Liver (tissue), 9 donors: Measurements from ENCODE around the gene DDX39A. TPM values are rescaled to one million over a fixed set of nuclear protein-coding genes. Genes with fewer than 3 reads are reported as not detected.
"Not testable (repeated sequence)": the region's sequence is repeated elsewhere in the genome, so short reads cannot be mapped to it uniquely, and the experiment has no call there.

ENCODE experiments used
- DNase-seq: peaks from one replicate; pipeline ENCODE4 v3.0.0-alpha.2; 2017; ENCODE audit warnings: low spot score
- H3K27ac ChIP-seq, 2 donors: one replicate each; pipeline ENCODE4 v1.7.0; 2013; ENCODE audit warnings: inconsistent platforms in 2 of 2, low read length in 2 of 2, control low read depth in 1 of 2, low read depth in 1 of 2, mild to moderate bottlenecking in 1 of 2
- H3K27me3 ChIP-seq, 4 donors: one replicate each; pipeline versions ENCODE4 v1.6.1 to v1.7.0; 2013; ENCODE audit warnings: low read length in 3 of 4, inconsistent platforms in 1 of 4, mild to moderate bottlenecking in 1 of 4, moderate library complexity in 1 of 4; ENCODE audit not compliant: control insufficient read depth in 4 of 4, insufficient read depth in 4 of 4
- H3K36me3 ChIP-seq, 4 donors: one replicate each; pipeline versions ENCODE4 v1.6.1 to v1.7.0; 2013; ENCODE audit warnings: low read length in 3 of 4, mild to moderate bottlenecking in 3 of 4, low read depth in 1 of 4, moderate library complexity in 1 of 4; ENCODE audit not compliant: control insufficient read depth in 4 of 4, insufficient read depth in 3 of 4
- H3K4me1 ChIP-seq, 4 donors: one replicate each; pipeline versions ENCODE4 v1.6.1 to v1.7.0; 2013; ENCODE audit warnings: low read length in 3 of 4, mild to moderate bottlenecking in 3 of 4, moderate library complexity in 1 of 4; ENCODE audit not compliant: control insufficient read depth in 4 of 4, insufficient read depth in 4 of 4
- H3K4me3 ChIP-seq, 3 donors: one replicate each; pipeline versions ENCODE4 v1.6.1 to v1.7.0; 2013; ENCODE audit warnings: low read length in 3 of 3, control low read depth in 1 of 3, low read depth in 1 of 3, mild to moderate bottlenecking in 1 of 3
- H3K9ac ChIP-seq, 2 donors: one replicate each; pipeline ENCODE4 v1.7.0; 2013; ENCODE audit warnings: low read length in 2 of 2, mild to moderate bottlenecking in 2 of 2, moderate library complexity in 2 of 2, control low read depth in 1 of 2, low read depth in 1 of 2
- H3K9me3 ChIP-seq, 4 donors: one replicate each; pipeline versions ENCODE4 v1.6.1 to v1.7.0; 2013; ENCODE audit warnings: low read length in 3 of 4; ENCODE audit not compliant: control insufficient read depth in 4 of 4
- EGR1 ChIP-seq, 2 donors: IDR thresholded peaks; 2 replicates each; pipeline ENCODE4 v1.6.1; 2016 to 2018; ENCODE audit warnings: antibody characterized with exemption in 2 of 2, low read depth in 2 of 2
- FOXA1 ChIP-seq: IDR thresholded peaks from 2 replicates; pipeline ENCODE4 v1.6.1; 2016; ENCODE audit warnings: antibody characterized with exemption
- GABPA ChIP-seq, 2 donors: IDR thresholded peaks in 1 of 2; conservative IDR thresholded peaks in 1 of 2; 2 replicates each; pipeline ENCODE4 v1.6.1; 2016; ENCODE audit warnings: antibody characterized with exemption in 2 of 2, mild to moderate bottlenecking in 1 of 2, moderate library complexity in 1 of 2
- HNF4A ChIP-seq, 2 donors: conservative IDR thresholded peaks; 2 replicates each; pipeline ENCODE4 v1.6.1; 2016; ENCODE audit warnings: antibody characterized with exemption in 2 of 2, mild to moderate bottlenecking in 2 of 2
- MAX ChIP-seq: IDR thresholded peaks from 2 replicates; pipeline ENCODE4 v1.6.1; 2016; ENCODE audit warnings: antibody characterized with exemption
- NR2F2 ChIP-seq: IDR thresholded peaks from 2 replicates; pipeline ENCODE4 v1.6.1; 2016; ENCODE audit warnings: antibody characterized with exemption
- RXRA ChIP-seq, 2 donors: IDR thresholded peaks; 2 replicates each; pipeline ENCODE4 v1.6.1; 2017 to 2018; ENCODE audit warnings: antibody characterized with exemption in 2 of 2, mild to moderate bottlenecking in 1 of 2
- SP1 ChIP-seq: IDR thresholded peaks from 2 replicates; pipeline ENCODE4 v1.6.1; 2018; ENCODE audit warnings: antibody characterized with exemption, mild to moderate bottlenecking
- TAF1 ChIP-seq: conservative IDR thresholded peaks from 2 replicates; pipeline ENCODE4 v1.6.1; 2016; ENCODE audit warnings: antibody characterized with exemption, mild to moderate bottlenecking
- WGBS: extraction: QIAGEN DNeasy Blood & Tissue Kit; methylation state at CpG from one replicate; pipeline ENCODE4 v1.1.7; 2013; 5-methylcytosine and 5-hydroxymethylcytosine counted together
- polyA plus RNA-seq, 2 donors: library from polyadenylated mRNA; stranded (reverse) in 1 of 2; unstranded in 1 of 2; fragments of 200-250 nt in 1 of 2; fragments of >200 nt in 1 of 2; fragmentation: Nextera tagmentation in 1 of 2; extraction: Ambion mirVana in 1 of 2; gene quantifications; one replicate each; pipeline versions ENCODE4 v1.2.1 to v1.2.3, GENCODE V29; 2013 to 2015
- total RNA-seq, 2 donors: library from RNA; depleted of rRNA; stranded (reverse); fragments of >200 nt; gene quantifications; one replicate each; pipeline ENCODE4 v1.2.3, GENCODE V29; 2014
- TF ChIP-seq, protein P1 (sequence below): IDR thresholded peaks from 2 replicates; pipeline ENCODE4 v1.6.1; 2016; ENCODE audit warnings: antibody characterized with exemption
- TF ChIP-seq, protein P2 (sequence below): fragments of 150-350 bp; IDR thresholded peaks from 2 replicates; pipeline ENCODE4 v1.5.1; 2017; ENCODE audit warnings: improper control_type of control experiment, low read depth, low read length; ENCODE audit not compliant: missing input control
- donor health status: healthy.
- donor health status: healthy.
- donor health status: healthy.
- donor health status: healthy.
- donor health status: healthy.

Gene DDX39A
- total and polyA plus RNA-seq, 4 donors: 24.9 to 54.7 (median 35.4) TPM

- no peak overlapping the region for H3K9ac ChIP-seq
- peaks cover 0 to 2% (median 0%) of the 10 kb centered on the region in 4 donors for H3K4me1 ChIP-seq
- no peaks in the 10 kb centered on the region for H3K36me3 ChIP-seq
- WGBS: 64% methylated on average over 13 of the region's 13 CpGs
- no peaks in the 10 kb centered on the region for H3K9me3 ChIP-seq
- H3K4me3 ChIP-seq: no peak overlapping the region
- H3K27me3 ChIP-seq: peaks cover 0 to 3% (median 0%) of the 10 kb centered on the region in 4 donors
- TF ChIP-seq MAX: no peak
- no peak for TF ChIP-seq EGR1 (IDR thresholded peaks at IDR 0.05; ENCODE audit: low read depth in 2 of 2)
- no peak for TF ChIP-seq NR2F2
- TF ChIP-seq FOXA1: no peak
- TF ChIP-seq, protein P1, sequence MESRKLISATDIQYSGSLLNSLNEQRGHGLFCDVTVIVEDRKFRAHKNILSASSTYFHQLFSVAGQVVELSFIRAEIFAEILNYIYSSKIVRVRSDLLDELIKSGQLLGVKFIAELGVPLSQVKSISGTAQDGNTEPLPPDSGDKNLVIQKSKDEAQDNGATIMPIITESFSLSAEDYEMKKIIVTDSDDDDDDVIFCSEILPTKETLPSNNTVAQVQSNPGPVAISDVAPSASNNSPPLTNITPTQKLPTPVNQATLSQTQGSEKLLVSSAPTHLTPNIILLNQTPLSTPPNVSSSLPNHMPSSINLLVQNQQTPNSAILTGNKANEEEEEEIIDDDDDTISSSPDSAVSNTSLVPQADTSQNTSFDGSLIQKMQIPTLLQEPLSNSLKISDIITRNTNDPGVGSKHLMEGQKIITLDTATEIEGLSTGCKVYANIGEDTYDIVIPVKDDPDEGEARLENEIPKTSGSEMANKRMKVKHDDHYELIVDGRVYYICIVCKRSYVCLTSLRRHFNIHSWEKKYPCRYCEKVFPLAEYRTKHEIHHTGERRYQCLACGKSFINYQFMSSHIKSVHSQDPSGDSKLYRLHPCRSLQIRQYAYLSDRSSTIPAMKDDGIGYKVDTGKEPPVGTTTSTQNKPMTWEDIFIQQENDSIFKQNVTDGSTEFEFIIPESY: no peak
- no peak for TF ChIP-seq HNF4A (conservative IDR thresholded peaks at IDR 0.05)
- TF ChIP-seq, protein P2, sequence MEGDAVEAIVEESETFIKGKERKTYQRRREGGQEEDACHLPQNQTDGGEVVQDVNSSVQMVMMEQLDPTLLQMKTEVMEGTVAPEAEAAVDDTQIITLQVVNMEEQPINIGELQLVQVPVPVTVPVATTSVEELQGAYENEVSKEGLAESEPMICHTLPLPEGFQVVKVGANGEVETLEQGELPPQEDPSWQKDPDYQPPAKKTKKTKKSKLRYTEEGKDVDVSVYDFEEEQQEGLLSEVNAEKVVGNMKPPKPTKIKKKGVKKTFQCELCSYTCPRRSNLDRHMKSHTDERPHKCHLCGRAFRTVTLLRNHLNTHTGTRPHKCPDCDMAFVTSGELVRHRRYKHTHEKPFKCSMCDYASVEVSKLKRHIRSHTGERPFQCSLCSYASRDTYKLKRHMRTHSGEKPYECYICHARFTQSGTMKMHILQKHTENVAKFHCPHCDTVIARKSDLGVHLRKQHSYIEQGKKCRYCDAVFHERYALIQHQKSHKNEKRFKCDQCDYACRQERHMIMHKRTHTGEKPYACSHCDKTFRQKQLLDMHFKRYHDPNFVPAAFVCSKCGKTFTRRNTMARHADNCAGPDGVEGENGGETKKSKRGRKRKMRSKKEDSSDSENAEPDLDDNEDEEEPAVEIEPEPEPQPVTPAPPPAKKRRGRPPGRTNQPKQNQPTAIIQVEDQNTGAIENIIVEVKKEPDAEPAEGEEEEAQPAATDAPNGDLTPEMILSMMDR: no peak
- no peak for TF ChIP-seq GABPA (IDR thresholded peaks at IDR 0.05 in 1 of 2, conservative IDR thresholded peaks at IDR 0.05 in 1 of 2)
- DNase-seq: no peak
- H3K27ac ChIP-seq: no peak overlapping the region
Observed at GRCh38 chr19:14377883-14378328, 41.2 kb downstream of the DDX39A start.

DNA sequence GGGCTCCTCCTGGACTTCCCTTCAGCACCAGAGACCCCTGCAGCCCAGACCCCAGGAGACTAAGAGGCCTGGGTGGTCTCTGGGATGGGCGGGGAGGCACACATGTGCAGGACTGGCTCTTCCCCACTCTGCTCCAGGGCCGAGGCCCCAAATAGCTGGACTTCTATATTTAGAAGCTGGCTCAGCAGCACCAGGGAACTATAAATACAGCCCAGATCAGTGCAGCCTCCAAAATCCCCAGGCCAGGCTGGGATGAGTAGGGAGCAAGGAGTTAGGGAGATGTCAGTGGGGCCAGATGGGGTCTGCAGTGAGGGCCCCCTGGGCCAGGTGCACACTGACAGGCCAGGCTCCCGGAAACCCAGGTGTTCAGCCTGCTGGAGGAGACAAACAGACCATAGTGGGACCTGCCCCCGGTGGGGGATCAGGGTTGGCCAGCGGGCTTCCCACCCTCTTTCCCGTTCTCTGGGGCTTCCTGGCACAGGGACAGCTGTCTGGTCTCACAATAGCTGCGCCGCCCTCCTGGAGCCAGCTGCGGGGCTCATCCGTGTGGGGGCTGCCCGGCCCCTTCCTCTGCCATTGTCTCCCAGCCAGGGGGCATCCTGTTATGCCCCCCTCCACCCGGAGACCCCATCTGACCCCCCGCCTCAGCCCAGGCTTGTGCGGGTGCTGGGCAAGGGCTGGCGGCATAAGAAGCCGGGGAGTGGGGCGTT, 43.4 kb downstream of the DDX39A start:
- H3K9me3 ChIP-seq: no peaks in the 10 kb centered on the region
- H3K27ac ChIP-seq: peak overlapping the region; percentile 53 to 77
- peak; percentile 29 for TF ChIP-seq NR2F2
- no peak for TF ChIP-seq RXRA (IDR thresholded peaks at IDR 0.05)
- 54% methylated on average over 17 of the region's 17 CpGs for WGBS
- peaks cover 0 to 2% (median 0%) of the 10 kb centered on the region in 4 donors for H3K4me1 ChIP-seq
- no peaks in the 10 kb centered on the region for H3K27me3 ChIP-seq
- no peaks in the 10 kb centered on the region for H3K36me3 ChIP-seq
- H3K9ac ChIP-seq: no peak overlapping the region
- H3K4me3 ChIP-seq: no peak overlapping the region
- no peak for DNase-seq

DNA sequence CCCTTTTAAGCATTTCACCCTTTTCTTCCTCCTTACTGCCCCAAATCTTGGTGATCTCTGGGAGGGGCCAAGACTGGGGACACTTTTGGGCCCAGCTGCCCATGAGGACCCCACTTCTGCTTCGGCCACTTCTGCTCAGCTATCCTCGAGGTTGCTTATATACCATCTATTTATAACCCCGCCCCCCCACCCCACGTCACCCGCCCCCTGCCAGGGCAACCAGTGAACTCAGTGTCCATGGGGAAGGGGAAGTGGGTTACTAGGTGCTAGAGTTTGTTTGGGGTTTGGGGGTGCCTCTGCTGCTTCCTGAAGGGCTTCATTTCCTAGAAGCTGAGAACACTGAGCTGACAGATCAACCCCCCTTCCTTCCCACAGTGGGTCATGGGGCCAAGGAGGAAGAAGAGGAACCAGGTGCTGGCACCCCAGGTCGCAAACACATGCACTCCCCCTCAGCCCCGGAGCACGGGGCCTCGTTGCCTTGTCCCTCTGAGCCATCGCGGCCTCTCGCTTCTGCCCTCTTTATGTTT, 44.0 kb downstream of the DDX39A start:
- no peaks in the 10 kb centered on the region for H3K27me3 ChIP-seq
- H3K9ac ChIP-seq: no peak overlapping the region
- H3K27ac ChIP-seq: peak overlapping the region; percentile 54 to 77
- H3K36me3 ChIP-seq: no peaks in the 10 kb centered on the region
- no peak overlapping the region for H3K4me3 ChIP-seq
- WGBS: 52% methylated on average over 12 of the region's 12 CpGs
- no peak for TF ChIP-seq FOXA1
- TF ChIP-seq SP1: peak; percentile 16
- no peak for TF ChIP-seq TAF1
- peaks cover 0 to 2% (median 0%) of the 10 kb centered on the region in 4 donors for H3K4me1 ChIP-seq
- no peaks in the 10 kb centered on the region for H3K9me3 ChIP-seq
- no peak for DNase-seq

DNA sequence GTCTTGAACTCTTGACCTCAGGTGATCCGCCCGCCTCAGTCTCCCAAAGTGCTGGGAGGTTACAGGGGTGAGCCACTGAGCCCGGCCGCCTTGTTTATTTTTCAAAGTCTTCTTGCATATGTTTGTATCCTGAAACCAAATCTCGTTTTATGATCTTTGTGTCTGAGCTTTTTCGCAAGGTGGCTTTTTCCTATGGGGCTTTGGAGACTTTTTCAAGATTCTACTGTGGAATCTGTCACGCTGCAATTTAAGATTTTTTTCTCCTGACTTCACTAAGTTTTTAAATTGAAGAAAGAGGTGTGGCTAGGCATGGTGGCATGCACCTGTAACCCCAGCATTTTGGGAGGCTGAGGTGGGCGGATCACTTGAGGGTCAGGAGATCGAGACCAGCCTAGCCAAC, 44.8 kb downstream of the DDX39A start:
- not testable (repeated sequence) for H3K4me3 ChIP-seq
- WGBS: 82% methylated on average over 9 of the region's 9 CpGs

DNA sequence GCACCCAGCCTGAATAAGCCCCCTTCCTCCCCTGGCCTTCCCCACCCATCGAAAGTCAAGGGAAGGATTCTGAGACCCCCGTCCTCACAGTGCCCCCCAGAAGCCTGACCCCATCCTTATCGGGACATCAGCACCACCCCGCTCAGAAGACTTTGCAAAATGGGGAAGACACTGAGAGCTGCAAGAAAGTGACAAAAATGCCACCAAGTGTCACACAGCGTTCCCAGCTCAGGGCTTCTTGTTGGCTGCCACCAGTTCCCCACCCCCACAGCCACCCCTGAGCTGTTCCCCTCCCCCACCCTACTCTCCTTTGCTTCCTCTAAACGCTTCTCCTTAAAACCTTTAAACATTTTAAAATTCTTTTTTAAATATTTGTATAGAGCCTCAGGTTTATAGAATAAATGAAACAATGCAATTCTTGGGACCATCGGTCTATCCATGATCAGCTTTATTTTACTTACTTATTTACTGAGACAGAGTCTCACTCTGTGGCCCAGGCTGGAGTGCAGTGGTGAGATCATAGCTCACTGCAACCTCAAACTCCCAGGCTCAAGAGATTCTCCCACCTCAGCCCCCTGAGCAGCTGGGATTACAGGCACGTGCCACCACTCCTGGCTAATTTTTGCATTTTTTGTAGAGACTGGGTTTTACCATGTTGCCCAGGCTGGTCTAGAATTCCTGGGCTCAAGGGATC, 46.6 kb downstream of the DDX39A start:
- WGBS: 55% methylated on average over 7 of the region's 8 CpGs
- DNase-seq, H3K36me3 ChIP-seq, H3K9ac ChIP-seq, H3K4me3 ChIP-seq, H3K9me3 ChIP-seq, H3K27me3 ChIP-seq, H3K4me1 ChIP-seq: not testable (repeated sequence)
- peak overlapping the region in 1 of 2 donors; percentile 46 for H3K27ac ChIP-seq

More for the DNA sequence above, 44.8 kb downstream of the DDX39A start:
- DNase-seq, H3K27ac ChIP-seq, H3K27me3 ChIP-seq, H3K36me3 ChIP-seq, H3K9me3 ChIP-seq, H3K9ac ChIP-seq, H3K4me1 ChIP-seq: not testable (repeated sequence)
